Subcutaneous adipose tissue (tissue), 4 donors: Measurements from ENCODE around the gene FCHO2. TPM values are rescaled to one million over a fixed set of nuclear protein-coding genes. Genes with fewer than 3 reads are reported as not detected.

Source experiments
- total RNA-seq, 4 donors: library from RNA; depleted of rRNA; stranded (reverse); fragments of >200 nt; gene quantifications; one replicate each; pipeline ENCODE4 v1.1.0, GENCODE V29; 2016
- TF ChIP-seq, protein P1 (sequence below): fragments of 450-650 bp; IDR thresholded peaks from one replicate; pipeline ENCODE4 v1.5.1; 2016; ENCODE audit warnings: low read depth, mild to moderate bottlenecking, control low read depth, antibody characterized with exemption, moderate library complexity

The FCHO2 gene
- total RNA-seq, 4 donors from 2014 or later: 36.0 to 92.8 (median 65.8) TPM

- TF ChIP-seq, protein P1, sequence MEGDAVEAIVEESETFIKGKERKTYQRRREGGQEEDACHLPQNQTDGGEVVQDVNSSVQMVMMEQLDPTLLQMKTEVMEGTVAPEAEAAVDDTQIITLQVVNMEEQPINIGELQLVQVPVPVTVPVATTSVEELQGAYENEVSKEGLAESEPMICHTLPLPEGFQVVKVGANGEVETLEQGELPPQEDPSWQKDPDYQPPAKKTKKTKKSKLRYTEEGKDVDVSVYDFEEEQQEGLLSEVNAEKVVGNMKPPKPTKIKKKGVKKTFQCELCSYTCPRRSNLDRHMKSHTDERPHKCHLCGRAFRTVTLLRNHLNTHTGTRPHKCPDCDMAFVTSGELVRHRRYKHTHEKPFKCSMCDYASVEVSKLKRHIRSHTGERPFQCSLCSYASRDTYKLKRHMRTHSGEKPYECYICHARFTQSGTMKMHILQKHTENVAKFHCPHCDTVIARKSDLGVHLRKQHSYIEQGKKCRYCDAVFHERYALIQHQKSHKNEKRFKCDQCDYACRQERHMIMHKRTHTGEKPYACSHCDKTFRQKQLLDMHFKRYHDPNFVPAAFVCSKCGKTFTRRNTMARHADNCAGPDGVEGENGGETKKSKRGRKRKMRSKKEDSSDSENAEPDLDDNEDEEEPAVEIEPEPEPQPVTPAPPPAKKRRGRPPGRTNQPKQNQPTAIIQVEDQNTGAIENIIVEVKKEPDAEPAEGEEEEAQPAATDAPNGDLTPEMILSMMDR: no peak
Measured at GRCh38 chr5:73103870-73104299, 148.0 kb downstream of the FCHO2 start.

- TF ChIP-seq, protein P1: no peak
Measured at GRCh38 chr5:73104326-73104725, 148.5 kb downstream of the FCHO2 start.

DNA sequence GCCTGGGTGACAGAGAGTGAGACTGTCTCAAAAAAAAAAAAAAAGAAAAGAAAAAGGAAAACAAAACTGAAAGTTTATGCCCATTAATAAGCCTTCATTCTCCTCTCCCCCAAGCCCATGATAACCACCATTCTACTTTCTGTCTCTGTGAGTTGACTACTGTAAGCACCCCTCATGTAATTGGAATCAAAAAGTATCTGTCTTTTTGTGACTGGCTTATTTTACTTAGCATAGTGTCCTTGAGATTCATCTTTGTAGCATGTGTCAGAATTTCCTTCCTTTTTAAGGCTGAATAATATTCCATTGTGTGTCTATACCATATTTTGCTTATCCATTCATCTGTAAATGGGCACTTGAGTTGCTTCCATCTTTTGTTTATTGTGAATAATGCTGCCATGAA, 150.5 kb downstream of the FCHO2 start:
- TF ChIP-seq, protein P1: no peak

DNA sequence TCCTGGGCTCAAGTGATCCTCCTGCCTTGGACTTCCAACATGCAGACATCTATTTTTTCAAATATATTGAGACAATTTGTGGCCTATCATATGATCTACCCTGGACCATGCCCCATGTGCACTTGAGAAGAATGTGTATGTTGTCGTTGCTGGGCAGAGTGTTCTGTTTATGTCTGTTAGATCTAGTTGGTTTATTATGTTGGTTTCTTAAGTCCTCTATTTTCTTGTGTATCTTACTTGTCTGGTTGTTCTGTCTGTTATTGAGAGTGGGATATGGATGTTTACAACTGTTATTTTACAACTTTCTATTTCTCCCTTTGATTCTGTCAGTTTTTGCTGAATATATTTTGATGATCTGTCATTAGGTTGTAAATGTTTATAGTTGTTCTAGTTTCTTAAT, 154.3 kb downstream of the FCHO2 start:
- TF ChIP-seq, protein P1: no peak

DNA sequence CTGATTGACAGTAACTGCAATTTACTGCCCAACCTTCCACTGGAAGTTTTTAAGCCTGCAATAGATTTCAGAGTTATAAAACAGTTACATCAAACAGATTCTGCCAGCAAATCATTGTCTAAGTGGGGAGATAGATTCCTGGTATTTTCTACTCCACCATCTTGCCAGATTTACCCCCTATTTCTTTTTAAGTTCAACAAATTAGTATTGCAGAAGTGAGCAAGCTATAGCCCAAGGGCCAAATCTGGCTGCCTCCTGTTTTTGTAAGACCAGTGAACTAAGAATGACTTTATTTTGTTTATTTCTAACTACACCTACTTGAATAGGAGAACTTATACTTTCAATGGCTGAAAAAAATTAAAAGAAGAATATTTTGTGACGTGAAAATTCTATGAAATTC, 155.7 kb downstream of the FCHO2 start:
- TF ChIP-seq, protein P1: no peak

DNA sequence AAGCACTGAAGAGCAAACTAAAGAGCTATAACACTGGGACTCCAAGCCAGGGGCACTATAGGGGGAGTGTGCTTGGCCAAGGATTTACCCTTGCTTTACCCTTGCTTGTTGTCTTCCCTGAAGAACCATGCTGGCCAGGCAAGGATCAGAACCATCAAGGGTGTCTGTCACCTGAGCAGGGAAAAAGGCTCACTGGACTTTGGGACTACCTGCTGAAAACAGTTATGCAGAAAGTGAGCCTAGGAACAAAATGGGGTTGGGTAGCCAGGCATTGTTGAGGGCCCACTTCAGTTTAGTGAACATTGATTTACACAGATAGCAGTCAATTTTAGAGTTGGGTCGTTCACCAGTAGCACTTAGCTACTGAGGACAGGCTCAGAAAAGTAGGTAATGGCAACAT, 156.5 kb downstream of the FCHO2 start:
- TF ChIP-seq, protein P1: no peak

GRCh38 chr5:73114044-73114688, 158.3 kb downstream of the FCHO2 start:
- TF ChIP-seq, protein P1: no peak
